Measurements from ENCODE around the gene RNF144A.

- no peak for TF ChIP-seq CTCF (IDR thresholded peaks at IDR 0.05; ENCODE audit: extremely low read depth in 1 of 2, insufficient read depth in 1 of 2, low read depth in 1 of 2, low read length in 2 of 2)
- no peak for TF ChIP-seq EZH2 (IDR thresholded peaks at IDR 0.05; ENCODE audit: borderline replicate concordance, low read depth, low read length, severe bottlenecking)
- TF ChIP-seq JUN (IDR thresholded peaks at IDR 0.05; ENCODE audit: borderline replicate concordance, insufficient read depth, insufficient read length, low read depth), result no peak
- no peak for TF ChIP-seq POLR2A (IDR thresholded peaks at IDR 0.05; ENCODE audit: low read depth, low read length)
Observed at GRCh38 chr2:6982934-6983589, 65.8 kb downstream of the RNF144A start.

Measured in endothelial cell of umbilical vein (primary cell).